ENCODE data around the gene PRXL2A.

The PRXL2A gene

GRCh38 chr10:80437227-80437626 lies 28.9 kb downstream of the PRXL2A start:
- Histone ChIP-seq H3K27me3 (peaks cover 4% of the 10 kb centered on the region), H3K4me3 (ENCODE audit: low read depth in 1 of 2, low read length in 1 of 2) (no peak overlapping the region), H3K27ac (no peak overlapping the region), H3K9me3 (no peaks in the 10 kb centered on the region), H3K36me3 (no peaks in the 10 kb centered on the region), H3K4me1 (ENCODE audit: control insufficient read depth in 1 of 2, insufficient read depth in 1 of 2, low read depth in 1 of 2, low read length in 1 of 2) (no peaks in the 10 kb centered on the region)
- TF ChIP-seq CTCF (IDR thresholded peaks at IDR 0.05): no peak

GRCh38 chr10:80441831-80442230 lies 33.5 kb downstream of the PRXL2A start:
- Histone ChIP-seq H3K36me3 (no peaks in the 10 kb centered on the region), H3K4me1 (ENCODE audit: control insufficient read depth in 1 of 2, insufficient read depth in 1 of 2, low read depth in 1 of 2, low read length in 1 of 2) (peaks cover 4 to 8% of the 10 kb centered on the region in 2 experiments), H3K4me3 (ENCODE audit: low read depth in 1 of 2, low read length in 1 of 2) (no peak overlapping the region), H3K9me3 (no peaks in the 10 kb centered on the region), H3K27me3 (peaks cover 4% of the 10 kb centered on the region), H3K27ac (no peak overlapping the region)
- TF ChIP-seq CTCF (IDR thresholded peaks at IDR 0.05): no peak

- Histone ChIP-seq H3K27ac (no peak overlapping the region), H3K4me3 (ENCODE audit: low read depth in 1 of 2, low read length in 1 of 2) (no peak overlapping the region), H3K9me3 (no peaks in the 10 kb centered on the region), H3K4me1 (ENCODE audit: control insufficient read depth in 1 of 2, insufficient read depth in 1 of 2, low read depth in 1 of 2, low read length in 1 of 2) (peaks cover 4 to 8% of the 10 kb centered on the region in 2 experiments), H3K36me3 (no peaks in the 10 kb centered on the region), H3K27me3 (no peaks in the 10 kb centered on the region)
- TF ChIP-seq CTCF (IDR thresholded peaks at IDR 0.05): no peak
These were observed 34.5 kb downstream of the PRXL2A start for GRCh38 chr10:80442879-80443278.

GRCh38 chr10:80443531-80443974 lies 35.2 kb downstream of the PRXL2A start:
- H3K4me1 ChIP-seq (ENCODE audit: control insufficient read depth in 1 of 2, insufficient read depth in 1 of 2, low read depth in 1 of 2, low read length in 1 of 2): peaks cover 4 to 8% of the 10 kb centered on the region in 2 experiments
- no peak overlapping the region for H3K4me3 ChIP-seq (ENCODE audit: low read depth in 1 of 2, low read length in 1 of 2)
- no peak for TF ChIP-seq CTCF (IDR thresholded peaks at IDR 0.05)
- no peak overlapping the region for H3K27ac ChIP-seq
- no peaks in the 10 kb centered on the region for H3K36me3 ChIP-seq
- H3K9me3 ChIP-seq: no peaks in the 10 kb centered on the region
- H3K27me3 ChIP-seq: no peaks in the 10 kb centered on the region

- H3K27ac ChIP-seq: no peak overlapping the region
- TF ChIP-seq CTCF (IDR thresholded peaks at IDR 0.05): no peak
These were observed 35.8 kb downstream of the PRXL2A start for GRCh38 chr10:80444124-80444523.

More at GRCh38 chr10:80444124-80444523, 35.8 kb downstream of the PRXL2A start:
- peaks cover 4 to 8% of the 10 kb centered on the region in 2 experiments for H3K4me1 ChIP-seq (ENCODE audit: control insufficient read depth in 1 of 2, insufficient read depth in 1 of 2, low read depth in 1 of 2, low read length in 1 of 2)
- H3K27me3 ChIP-seq: no peaks in the 10 kb centered on the region
- no peaks in the 10 kb centered on the region for H3K36me3 ChIP-seq
- H3K4me3 ChIP-seq (ENCODE audit: low read depth in 1 of 2, low read length in 1 of 2): no peak overlapping the region
- no peaks in the 10 kb centered on the region for H3K9me3 ChIP-seq
